HepG2 (cell line): ENCODE data around the gene ITGB7. TPM values are rescaled to one million over a fixed set of nuclear protein-coding genes. Genes with fewer than 3 reads are reported as not detected.

ENCODE experiments used
- CCAR2 ChIP-seq: fragments of 200-400 bp; formaldehyde crosslinking; optimal IDR thresholded peaks from 2 replicates; pipeline ENCODE3; 2018; ENCODE audit warnings: low read depth, mild to moderate bottlenecking, low read length, moderate library complexity
- EHMT2 ChIP-seq: fragments of 200-600 bp; sonication (generic); IDR thresholded peaks from 2 replicates; pipeline ENCODE4 v1.7.0; 2017; ENCODE audit warnings: antibody characterized with exemption, low read depth, low read length, borderline replicate concordance
- KLF13 ChIP-seq: sonication (generic); formaldehyde crosslinking; IDR thresholded peaks from 2 replicates; pipeline ENCODE4 v1.4.0; 2020; ENCODE audit warnings: mild to moderate bottlenecking, missing genetic modification reagents
- RAD51 ChIP-seq: fragments of 450-650 bp; IDR thresholded peaks from 2 replicates; pipeline ENCODE4 v1.6.1; 2016; ENCODE audit warnings: borderline replicate concordance
- RXRB ChIP-seq: IDR thresholded peaks from 2 replicates; pipeline ENCODE4 v1.6.1; 2016; ENCODE audit warnings: borderline replicate concordance, missing genetic modification reagents, missing compliant biosample characterization
- SNRNP70 ChIP-seq: fragments of 200-400 bp; formaldehyde crosslinking; IDR thresholded peaks from 2 replicates; pipeline ENCODE4 v1.6.1; 2017; ENCODE audit warnings: mild to moderate bottlenecking, low read depth, low read length, moderate library complexity
- SP1 ChIP-seq, 2 experiments: fragments of 450-650 bp in 1 of 2; sonication (generic) in 1 of 2; formaldehyde crosslinking in 1 of 2; IDR thresholded peaks; 2 replicates each; pipeline versions ENCODE4 v1.4.0 to v1.6.1; 2016 to 2020; ENCODE audit warnings: missing genetic modification reagents in 1 of 2
- THAP11 ChIP-seq: IDR thresholded peaks from 2 replicates; pipeline ENCODE4 v1.6.1; 2016; ENCODE audit warnings: missing biosample characterization, missing genetic modification reagents
- ZNF20 ChIP-seq: sonication (generic); formaldehyde crosslinking; IDR thresholded peaks from 2 replicates; pipeline ENCODE4 v1.4.0; 2020; ENCODE audit warnings: mild to moderate bottlenecking, moderate library complexity, missing genetic modification reagents
- ZNF207 ChIP-seq: fragments of 450-650 bp; IDR thresholded peaks from 2 replicates; pipeline ENCODE4 v1.6.1; 2016; ENCODE audit warnings: antibody characterized with exemption, borderline replicate concordance
- ZNF569 ChIP-seq: sonication (generic); formaldehyde crosslinking; IDR thresholded peaks from 2 replicates; pipeline ENCODE4 v1.5.0; 2020; ENCODE audit warnings: mild to moderate bottlenecking, missing genetic modification reagents, moderate library complexity, borderline replicate concordance
- ZNF720 ChIP-seq: sonication (generic); formaldehyde crosslinking; IDR thresholded peaks from 2 replicates; pipeline ENCODE4 v1.4.0; 2020; ENCODE audit warnings: missing genetic modification reagents
- ZNF761 ChIP-seq: sonication (generic); formaldehyde crosslinking; conservative IDR thresholded peaks from 2 replicates; pipeline ENCODE4 v1.4.0; 2020; ENCODE audit warnings: mild to moderate bottlenecking, missing genetic modification reagents
- ZNF782 ChIP-seq: sonication (generic); formaldehyde crosslinking; IDR thresholded peaks from 2 replicates; pipeline ENCODE4 v1.4.0; 2020; ENCODE audit warnings: missing genetic modification reagents, mild to moderate bottlenecking, borderline replicate concordance
- polyA plus RNA-seq, 8 experiments: library from polyadenylated mRNA; depleted of rRNA in 3 of 8; stranded (reverse) in 7 of 8; unstranded in 1 of 8; fragments of >200 nt; fragmentation: Illumina TruSeq in 4 of 8; extraction: Trizol in 4 of 8; gene quantifications; 2 replicates each; pipeline versions ENCODE4 v1.2.1 to v1.2.3, GENCODE V29; 2011 to 2016; ENCODE audit warnings: low read depth in 4 of 8, missing spikeins in 1 of 8, mixed read lengths in 1 of 8; ENCODE audit not compliant: insufficient read depth in 1 of 8
- total RNA-seq, 5 experiments: library from RNA; depleted of rRNA; stranded (reverse); fragments of >200 nt; fragmentation: Illumina TruSeq; extraction: Trizol; gene quantifications; 2 replicates each; pipeline ENCODE4 v1.2.3, GENCODE V29; 2016; ENCODE audit warnings: low read depth in 1 of 5
- TF ChIP-seq, protein P1 (sequence below): sonication (generic); formaldehyde crosslinking; IDR thresholded peaks from 2 replicates; pipeline ENCODE4 v1.4.0; 2020; ENCODE audit warnings: mild to moderate bottlenecking, missing genetic modification reagents
- TF ChIP-seq, protein P2 (sequence below): sonication (generic); formaldehyde crosslinking; IDR thresholded peaks from 2 replicates; pipeline ENCODE4 v1.5.1; 2020; ENCODE audit warnings: mild to moderate bottlenecking, moderate library complexity, missing genetic modification reagents
- TF ChIP-seq, protein P3 (sequence below): sonication (generic); formaldehyde crosslinking; IDR thresholded peaks from 2 replicates; pipeline ENCODE4 v1.8.0; 2023; ENCODE audit warnings: mild to moderate bottlenecking, missing genetic modification reagents
- TF ChIP-seq, protein P4 (sequence below): sonication (generic); formaldehyde crosslinking; IDR thresholded peaks from 2 replicates; pipeline ENCODE4 v1.4.0; 2020; ENCODE audit warnings: mild to moderate bottlenecking, missing genetic modification reagents
- TF ChIP-seq, protein P5 (sequence below): sonication (generic); formaldehyde crosslinking; IDR thresholded peaks from 2 replicates; pipeline ENCODE4 v1.4.0; 2020; ENCODE audit warnings: missing genetic modification reagents

ITGB7 gene
- total and polyA plus RNA-seq, 2 of the 13 experiments (the other 11 are each of a cell fraction or from before 2014, with no cell fraction given) = 0.16 to 0.18 TPM

DNA sequence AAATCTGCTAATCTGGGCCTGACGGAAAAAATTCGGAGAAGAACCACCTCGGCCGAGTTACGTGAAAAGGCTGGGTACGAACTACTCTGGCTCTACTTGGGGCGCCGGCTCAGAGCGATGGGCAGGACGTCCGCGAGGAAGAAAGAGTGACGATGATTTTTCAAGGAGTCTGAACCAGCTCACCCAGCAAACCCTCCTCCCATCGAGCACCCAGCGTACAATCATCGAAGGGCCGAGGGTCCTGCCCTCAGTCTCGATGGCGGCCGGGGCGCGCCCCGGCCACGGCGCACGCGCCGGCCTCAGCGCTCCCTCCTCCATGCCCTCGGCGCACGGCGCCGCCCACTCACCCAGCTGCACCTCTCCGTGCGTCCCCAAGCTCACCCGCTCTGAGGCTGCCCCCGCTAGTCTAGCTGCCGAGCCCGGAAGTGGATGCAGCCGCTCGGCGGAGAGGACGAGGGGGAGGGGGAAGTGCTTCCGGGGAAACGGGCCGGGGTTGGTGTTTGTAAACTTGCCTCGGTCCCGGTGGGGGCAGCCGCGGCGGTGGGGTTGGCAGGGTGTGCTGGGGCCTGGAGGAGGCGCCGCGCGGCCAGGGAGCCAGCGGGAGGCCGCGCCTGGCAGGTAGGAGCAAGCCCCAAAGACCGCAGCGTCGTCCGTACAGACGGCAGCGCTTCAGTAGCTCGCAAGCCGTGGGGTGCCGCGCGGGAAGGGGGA, 26.7 kb downstream of the ITGB7 start, which contains the start of the genes CSAD and ZNF740 (continued):
- TF ChIP-seq, protein P1, sequence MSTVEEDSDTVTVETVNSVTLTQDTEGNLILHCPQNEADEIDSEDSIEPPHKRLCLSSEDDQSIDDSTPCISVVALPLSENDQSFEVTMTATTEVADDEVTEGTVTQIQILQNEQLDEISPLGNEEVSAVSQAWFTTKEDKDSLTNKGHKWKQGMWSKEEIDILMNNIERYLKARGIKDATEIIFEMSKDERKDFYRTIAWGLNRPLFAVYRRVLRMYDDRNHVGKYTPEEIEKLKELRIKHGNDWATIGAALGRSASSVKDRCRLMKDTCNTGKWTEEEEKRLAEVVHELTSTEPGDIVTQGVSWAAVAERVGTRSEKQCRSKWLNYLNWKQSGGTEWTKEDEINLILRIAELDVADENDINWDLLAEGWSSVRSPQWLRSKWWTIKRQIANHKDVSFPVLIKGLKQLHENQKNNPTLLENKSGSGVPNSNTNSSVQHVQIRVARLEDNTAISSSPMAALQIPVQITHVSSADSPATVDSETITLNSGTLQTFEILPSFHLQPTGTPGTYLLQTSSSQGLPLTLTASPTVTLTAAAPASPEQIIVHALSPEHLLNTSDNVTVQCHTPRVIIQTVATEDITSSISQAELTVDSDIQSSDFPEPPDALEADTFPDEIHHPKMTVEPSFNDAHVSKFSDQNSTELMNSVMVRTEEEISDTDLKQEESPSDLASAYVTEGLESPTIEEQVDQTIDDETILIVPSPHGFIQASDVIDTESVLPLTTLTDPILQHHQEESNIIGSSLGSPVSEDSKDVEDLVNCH = no peak
- TF ChIP-seq, protein P2, sequence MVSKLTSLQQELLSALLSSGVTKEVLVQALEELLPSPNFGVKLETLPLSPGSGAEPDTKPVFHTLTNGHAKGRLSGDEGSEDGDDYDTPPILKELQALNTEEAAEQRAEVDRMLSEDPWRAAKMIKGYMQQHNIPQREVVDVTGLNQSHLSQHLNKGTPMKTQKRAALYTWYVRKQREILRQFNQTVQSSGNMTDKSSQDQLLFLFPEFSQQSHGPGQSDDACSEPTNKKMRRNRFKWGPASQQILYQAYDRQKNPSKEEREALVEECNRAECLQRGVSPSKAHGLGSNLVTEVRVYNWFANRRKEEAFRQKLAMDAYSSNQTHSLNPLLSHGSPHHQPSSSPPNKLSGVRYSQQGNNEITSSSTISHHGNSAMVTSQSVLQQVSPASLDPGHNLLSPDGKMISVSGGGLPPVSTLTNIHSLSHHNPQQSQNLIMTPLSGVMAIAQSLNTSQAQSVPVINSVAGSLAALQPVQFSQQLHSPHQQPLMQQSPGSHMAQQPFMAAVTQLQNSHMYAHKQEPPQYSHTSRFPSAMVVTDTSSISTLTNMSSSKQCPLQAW (CRISPR knock-in tag) = no peak; the same call in 1 of the 2 replicates
- TF ChIP-seq THAP11 (peak; percentile 93), SP1 (IDR thresholded peaks at IDR 0.05) (no peak), SP1 (CRISPR knock-in tag; IDR thresholded peaks at IDR 0.05) (peak; percentile 71; the same call in 1 of the 2 replicates), ZNF207 (no peak), ZNF761 (CRISPR knock-in tag) (peak; percentile 46; the same call in 1 of the 2 replicates), SNRNP70 (no peak), RXRB (CRISPR knock-in tag) (peak; percentile 69), CCAR2 (no peak), RAD51 (no peak), KLF13 (CRISPR knock-in tag) (no peak), EHMT2 (no peak), ZNF720 (no peak), ZNF782 (CRISPR knock-in tag) (0 out of 2 replicates have a peak, but pooled peaks have one; percentile 40), ZNF569 (CRISPR knock-in tag) (no peak), ZNF20 (CRISPR knock-in tag) (no peak)
- TF ChIP-seq, protein P3, sequence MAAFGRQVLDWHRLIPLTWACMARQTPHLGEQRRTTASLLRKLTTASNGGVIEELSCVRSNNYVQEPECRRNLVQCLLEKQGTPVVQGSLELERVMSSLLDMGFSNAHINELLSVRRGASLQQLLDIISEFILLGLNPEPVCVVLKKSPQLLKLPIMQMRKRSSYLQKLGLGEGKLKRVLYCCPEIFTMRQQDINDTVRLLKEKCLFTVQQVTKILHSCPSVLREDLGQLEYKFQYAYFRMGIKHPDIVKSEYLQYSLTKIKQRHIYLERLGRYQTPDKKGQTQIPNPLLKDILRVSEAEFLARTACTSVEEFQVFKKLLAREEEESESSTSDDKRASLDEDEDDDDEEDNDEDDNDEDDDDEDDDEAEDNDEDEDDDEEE (CRISPR knock-in tag) = peak; percentile 71; the same call in 1 of the 2 replicates
- TF ChIP-seq, protein P4, sequence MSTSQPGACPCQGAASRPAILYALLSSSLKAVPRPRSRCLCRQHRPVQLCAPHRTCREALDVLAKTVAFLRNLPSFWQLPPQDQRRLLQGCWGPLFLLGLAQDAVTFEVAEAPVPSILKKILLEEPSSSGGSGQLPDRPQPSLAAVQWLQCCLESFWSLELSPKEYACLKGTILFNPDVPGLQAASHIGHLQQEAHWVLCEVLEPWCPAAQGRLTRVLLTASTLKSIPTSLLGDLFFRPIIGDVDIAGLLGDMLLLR (CRISPR knock-in tag) = no peak
- TF ChIP-seq, protein P5, sequence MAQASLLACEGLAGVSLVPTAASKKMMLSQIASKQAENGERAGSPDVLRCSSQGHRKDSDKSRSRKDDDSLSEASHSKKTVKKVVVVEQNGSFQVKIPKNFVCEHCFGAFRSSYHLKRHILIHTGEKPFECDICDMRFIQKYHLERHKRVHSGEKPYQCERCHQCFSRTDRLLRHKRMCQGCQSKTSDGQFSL (CRISPR knock-in tag) = no peak
